ENCODE results near the gene ADISSP. TPM values are rescaled to one million over a fixed set of nuclear protein-coding genes. Genes with fewer than 3 reads are reported as not detected.

The ADISSP gene
- polyA plus RNA-seq, 4 donors, result 5.8 to 38.4 (median 16.2) TPM

DNA sequence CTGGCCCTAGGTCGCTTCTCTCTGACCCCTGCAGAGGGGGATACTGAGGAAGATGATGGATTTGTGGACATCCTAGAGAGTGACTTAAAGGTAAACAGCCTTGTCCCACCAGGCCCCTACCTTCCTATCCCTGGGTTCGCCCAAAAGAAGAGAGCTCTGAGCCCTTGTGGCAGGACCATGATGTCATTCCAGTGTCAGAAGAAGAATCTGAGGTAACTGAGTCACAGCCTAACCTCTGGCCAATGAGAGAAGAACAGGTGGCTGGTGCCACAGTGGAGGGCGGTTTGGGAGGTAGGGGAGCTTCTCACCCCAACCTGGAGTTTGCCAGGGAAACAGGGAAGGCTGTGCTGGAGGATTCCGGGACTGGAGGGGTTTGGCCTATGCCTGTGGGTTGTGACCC is 33.7 kb upstream of the ADISSP start:
- no peak overlapping the region for H3K4me3 ChIP-seq (ENCODE audit: low read depth in 1 of 3, low read length in 3 of 3)
- DNase-seq (no peak), FAIRE-seq (no peak)
- H3K36me3 ChIP-seq (ENCODE audit: control insufficient read depth in 3 of 3, insufficient read depth in 2 of 3, low read depth in 1 of 3, low read length in 3 of 3), result peaks cover 0 to 89% (median 6%) of the 10 kb centered on the region in 3 donors
- no peak overlapping the region for H3K27ac ChIP-seq (ENCODE audit: low read depth in 1 of 3, low read length in 2 of 3)
- 84 to 99% (median 97%) methylated on average over 4 of the region's 4 CpGs for WGBS, 3 donors
- H3K27me3 ChIP-seq (ENCODE audit: control insufficient read depth in 3 of 3, insufficient read depth in 3 of 3, low read length in 3 of 3), result no peaks in the 10 kb centered on the region
- no peaks in the 10 kb centered on the region for H3K9me3 ChIP-seq (ENCODE audit: control insufficient read depth in 2 of 2, insufficient read depth in 1 of 2, low read depth in 1 of 2, low read length in 1 of 2)
- peaks cover 16 to 57% (median 18%) of the 10 kb centered on the region in 3 donors for H3K4me1 ChIP-seq (ENCODE audit: control insufficient read depth in 3 of 3, insufficient read depth in 2 of 3, low read depth in 1 of 3, low read length in 2 of 3)

DNA sequence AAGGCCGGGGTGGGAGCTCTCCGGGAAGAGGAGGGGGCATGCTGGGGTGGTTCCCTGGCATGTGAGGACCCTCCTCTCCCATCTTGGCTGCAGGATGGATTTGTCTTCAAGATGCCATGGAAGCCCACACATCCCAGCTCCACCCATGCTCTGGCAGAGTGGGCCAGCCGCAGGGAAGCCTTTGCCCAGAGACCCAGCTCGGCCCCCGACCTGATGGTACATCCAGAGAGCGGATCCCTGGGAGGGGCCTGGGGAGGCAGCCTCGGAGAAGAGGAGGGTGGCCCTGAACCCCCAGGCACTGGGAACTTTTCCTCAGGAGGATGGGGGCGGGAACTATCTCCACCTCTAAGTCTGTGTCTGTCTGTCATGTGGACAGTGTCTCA is 33.3 kb upstream of the ADISSP start:
- H3K9me3 ChIP-seq (ENCODE audit: control insufficient read depth in 2 of 2, insufficient read depth in 1 of 2, low read depth in 1 of 2, low read length in 1 of 2), result no peaks in the 10 kb centered on the region
- FAIRE-seq, result no peak
- H3K36me3 ChIP-seq (ENCODE audit: control insufficient read depth in 3 of 3, insufficient read depth in 2 of 3, low read depth in 1 of 3, low read length in 3 of 3), result peaks cover 0 to 85% (median 6%) of the 10 kb centered on the region in 3 donors
- WGBS, 3 donors, result 95 to 98% (median 95%) methylated on average over 8 of the region's 8 CpGs
- DNase-seq, result no peak
- H3K4me3 ChIP-seq (ENCODE audit: low read depth in 1 of 3, low read length in 3 of 3), result no peak overlapping the region
- peaks cover 13 to 53% (median 18%) of the 10 kb centered on the region in 3 donors for H3K4me1 ChIP-seq (ENCODE audit: control insufficient read depth in 3 of 3, insufficient read depth in 2 of 3, low read depth in 1 of 3, low read length in 2 of 3)
- peak overlapping the region in 1 of 3 donors; percentile 95 for H3K27ac ChIP-seq (ENCODE audit: low read depth in 1 of 3, low read length in 2 of 3)
- H3K27me3 ChIP-seq (ENCODE audit: control insufficient read depth in 3 of 3, insufficient read depth in 3 of 3, low read length in 3 of 3), result no peaks in the 10 kb centered on the region

DNA sequence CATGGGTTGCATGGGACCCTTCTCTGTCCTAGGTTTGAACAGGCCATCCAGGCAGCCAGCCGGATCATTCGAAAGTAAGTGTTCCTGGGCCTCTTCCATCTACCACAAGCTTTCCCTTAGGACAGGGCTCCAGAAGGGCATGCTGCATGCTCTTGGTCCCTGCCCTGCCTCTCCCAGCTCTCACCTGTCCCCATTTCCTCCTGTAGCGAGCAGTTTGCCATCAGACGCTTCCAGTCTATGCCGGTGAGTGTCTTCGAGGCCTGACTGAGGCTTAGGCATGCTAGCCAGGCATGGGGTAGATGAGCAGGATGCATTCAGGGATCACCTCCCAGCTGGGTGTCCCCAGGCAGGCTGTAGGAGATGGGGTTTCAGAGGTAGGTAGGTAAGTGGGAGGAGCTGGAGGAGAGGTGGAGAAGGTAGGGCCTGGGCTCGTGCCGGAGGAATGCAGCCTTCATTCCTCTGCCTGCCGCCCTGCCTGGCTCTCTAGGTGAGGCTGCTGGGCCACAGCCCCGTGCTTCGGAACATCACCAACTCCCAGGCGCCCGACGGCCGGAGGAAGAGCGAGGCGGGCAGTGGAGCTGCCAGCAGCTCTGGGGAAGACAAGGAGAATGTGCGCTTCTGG is 32.8 kb upstream of the ADISSP start:
- H3K9me3 ChIP-seq (ENCODE audit: control insufficient read depth in 2 of 2, insufficient read depth in 1 of 2, low read depth in 1 of 2, low read length in 1 of 2), result no peaks in the 10 kb centered on the region
- 54 to 84% (median 72%) methylated on average over 17 to 18 of the region's 18 CpGs for WGBS, 3 donors
- H3K27me3 ChIP-seq (ENCODE audit: control insufficient read depth in 3 of 3, insufficient read depth in 3 of 3, low read length in 3 of 3), result no peaks in the 10 kb centered on the region
- no peak for FAIRE-seq
- peak overlapping the region in 2 of 3 donors; percentile 35 to 95 for H3K27ac ChIP-seq (ENCODE audit: low read depth in 1 of 3, low read length in 2 of 3)
- peaks cover 10 to 51% (median 18%) of the 10 kb centered on the region in 3 donors for H3K4me1 ChIP-seq (ENCODE audit: control insufficient read depth in 3 of 3, insufficient read depth in 2 of 3, low read depth in 1 of 3, low read length in 2 of 3)
- H3K4me3 ChIP-seq (ENCODE audit: low read depth in 1 of 3, low read length in 3 of 3), result no peak overlapping the region
- peaks cover 0 to 80% (median 6%) of the 10 kb centered on the region in 3 donors for H3K36me3 ChIP-seq (ENCODE audit: control insufficient read depth in 3 of 3, insufficient read depth in 2 of 3, low read depth in 1 of 3, low read length in 3 of 3)
- peak in 1 of 2 donors; percentile 19 for DNase-seq

DNA sequence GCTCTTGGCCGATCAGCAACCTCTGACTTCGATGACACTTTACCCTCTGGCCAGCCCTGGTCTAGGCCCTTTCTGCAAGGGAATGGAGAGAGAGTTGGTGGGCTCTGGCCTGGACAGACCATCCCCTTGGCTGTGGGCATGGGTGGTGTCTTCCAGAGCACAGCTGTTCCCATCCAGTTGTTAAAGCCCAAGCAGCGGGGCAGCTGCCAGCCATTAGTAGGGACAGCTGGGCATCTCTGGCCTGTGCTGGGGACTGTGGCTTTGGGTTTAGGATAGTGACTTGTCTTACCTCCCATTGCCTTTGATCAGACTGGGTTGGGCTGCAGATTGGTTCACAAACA is 31.3 kb upstream of the ADISSP start:
- no peaks in the 10 kb centered on the region for H3K9me3 ChIP-seq (ENCODE audit: control insufficient read depth in 2 of 2, insufficient read depth in 1 of 2, low read depth in 1 of 2, low read length in 1 of 2)
- FAIRE-seq (no peak), DNase-seq (no peak)
- H3K27me3 ChIP-seq (ENCODE audit: control insufficient read depth in 3 of 3, insufficient read depth in 3 of 3, low read length in 3 of 3), result no peaks in the 10 kb centered on the region
- H3K4me1 ChIP-seq (ENCODE audit: control insufficient read depth in 3 of 3, insufficient read depth in 2 of 3, low read depth in 1 of 3, low read length in 2 of 3), result peaks cover 10 to 52% (median 18%) of the 10 kb centered on the region in 3 donors
- WGBS, 3 donors, result 82 to 90% (median 82%) methylated on average over 3 of the region's 3 CpGs
- H3K36me3 ChIP-seq (ENCODE audit: control insufficient read depth in 3 of 3, insufficient read depth in 2 of 3, low read depth in 1 of 3, low read length in 3 of 3), result peaks cover 0 to 65% (median 1%) of the 10 kb centered on the region in 3 donors
- H3K27ac ChIP-seq (ENCODE audit: low read depth in 1 of 3, low read length in 2 of 3), result peak overlapping the region; percentile 22 to 95 (median 83)
- H3K4me3 ChIP-seq (ENCODE audit: low read depth in 1 of 3, low read length in 3 of 3), result no peak overlapping the region

DNA sequence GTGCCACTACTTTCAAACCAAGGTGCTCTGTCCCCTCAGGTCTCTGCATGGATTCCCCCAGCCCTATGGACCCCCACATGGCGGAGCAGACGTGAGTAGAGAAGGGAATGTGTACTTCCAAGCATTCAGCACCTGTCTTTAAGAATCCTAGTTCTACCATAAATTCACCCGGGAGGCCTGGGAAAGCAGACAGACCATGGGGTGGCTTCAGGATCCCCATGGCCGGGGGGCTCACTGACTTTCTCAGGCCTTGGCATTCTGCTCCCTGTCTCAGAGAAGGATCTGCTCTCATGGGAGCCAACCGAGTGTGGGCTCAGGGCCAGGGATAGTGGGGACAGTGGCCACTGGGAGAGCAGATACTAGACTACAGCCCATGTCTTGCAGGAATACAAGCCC is 30.8 kb upstream of the ADISSP start:
- WGBS, 3 donors, result 31 to 49% (median 39%) methylated on average over 5 of the region's 5 CpGs
- Histone ChIP-seq H3K4me3 (ENCODE audit: low read depth in 1 of 3, low read length in 3 of 3) (peak overlapping the region in 1 of 3 donors; percentile 10), H3K27ac (ENCODE audit: low read depth in 1 of 3, low read length in 2 of 3) (peak overlapping the region; percentile 37 to 95 (median 83)), H3K36me3 (ENCODE audit: control insufficient read depth in 3 of 3, insufficient read depth in 2 of 3, low read depth in 1 of 3, low read length in 3 of 3) (peaks cover 0 to 60% (median 0%) of the 10 kb centered on the region in 3 donors), H3K4me1 (ENCODE audit: control insufficient read depth in 3 of 3, insufficient read depth in 2 of 3, low read depth in 1 of 3, low read length in 2 of 3) (peaks cover 10 to 52% (median 18%) of the 10 kb centered on the region in 3 donors), H3K27me3 (ENCODE audit: control insufficient read depth in 3 of 3, insufficient read depth in 3 of 3, low read length in 3 of 3) (no peaks in the 10 kb centered on the region), H3K9me3 (ENCODE audit: control insufficient read depth in 2 of 2, insufficient read depth in 1 of 2, low read depth in 1 of 2, low read length in 1 of 2) (no peaks in the 10 kb centered on the region)
- DNase-seq (no peak), FAIRE-seq (no peak)

DNA sequence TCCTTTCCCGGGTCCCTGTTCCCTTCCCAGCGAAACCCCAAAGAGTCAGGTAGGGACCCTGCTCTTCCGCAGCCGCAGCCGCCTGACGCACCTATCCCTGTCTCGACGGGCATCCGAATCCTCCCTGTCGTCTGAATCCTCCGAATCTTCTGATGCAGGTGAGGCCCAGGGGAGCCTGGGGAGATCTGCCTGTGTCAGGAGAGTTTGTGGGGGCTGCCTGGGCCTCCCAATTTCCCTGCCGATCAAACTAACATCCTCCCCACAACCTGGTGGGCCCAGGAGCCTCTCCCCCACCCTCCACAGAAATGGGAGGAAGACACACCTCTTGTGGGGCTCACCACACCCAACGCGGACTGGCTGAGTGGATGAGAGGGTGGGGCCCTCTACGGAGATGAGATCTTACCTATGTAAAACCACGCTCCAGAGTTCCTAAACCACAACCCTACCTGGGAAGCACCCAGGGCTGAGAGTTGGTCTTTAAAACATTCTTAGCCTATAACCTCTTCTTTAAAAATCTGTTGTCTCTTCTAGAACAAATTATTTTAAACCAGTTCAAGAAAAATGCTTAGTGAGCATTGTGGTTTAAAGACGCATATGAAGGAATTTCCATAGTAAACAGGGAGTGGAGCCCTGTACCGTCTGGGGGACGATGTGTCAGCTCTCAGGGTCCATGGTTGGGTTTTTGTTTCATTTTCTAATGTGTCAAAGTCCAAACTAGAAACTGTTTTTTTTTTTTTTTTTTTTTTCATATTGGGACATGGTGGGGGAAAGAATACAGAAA is 30.2 kb upstream of the ADISSP start:
- Histone ChIP-seq H3K4me3 (ENCODE audit: low read depth in 1 of 3, low read length in 3 of 3) (peak overlapping the region in 2 of 3 donors; percentile 27 to 68), H3K36me3 (ENCODE audit: control insufficient read depth in 3 of 3, insufficient read depth in 2 of 3, low read depth in 1 of 3, low read length in 3 of 3) (peaks cover 0 to 54% (median 0%) of the 10 kb centered on the region in 3 donors), H3K27ac (ENCODE audit: low read depth in 1 of 3, low read length in 2 of 3) (peak overlapping the region; percentile 66 to 95 (median 83)), H3K27me3 (ENCODE audit: control insufficient read depth in 3 of 3, insufficient read depth in 3 of 3, low read length in 3 of 3) (no peaks in the 10 kb centered on the region), H3K9me3 (ENCODE audit: control insufficient read depth in 2 of 2, insufficient read depth in 1 of 2, low read depth in 1 of 2, low read length in 1 of 2) (no peaks in the 10 kb centered on the region), H3K4me1 (ENCODE audit: control insufficient read depth in 3 of 3, insufficient read depth in 2 of 3, low read depth in 1 of 3, low read length in 2 of 3) (peaks cover 10 to 52% (median 18%) of the 10 kb centered on the region in 3 donors)
- no peak for FAIRE-seq
- WGBS, 3 donors, result 36 to 54% (median 44%) methylated on average over 19 of the region's 19 CpGs
- DNase-seq, result peak; percentile 70 to 84

DNA sequence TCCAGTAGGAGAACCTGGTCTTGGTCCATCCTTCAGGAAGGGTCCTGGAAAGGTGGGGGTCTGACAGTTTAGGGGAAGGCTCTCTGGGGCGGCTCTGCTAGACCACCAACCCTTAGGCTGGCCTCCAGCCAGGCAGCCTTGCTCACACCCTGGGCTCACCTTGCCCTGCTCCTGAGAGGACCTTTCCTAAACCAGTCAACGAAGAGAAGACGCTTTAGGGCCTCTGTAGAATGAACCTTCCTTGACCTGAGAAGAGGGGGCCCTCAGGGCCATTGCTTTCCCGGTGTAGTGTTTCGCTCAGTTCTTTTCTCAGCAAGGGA is 29.6 kb upstream of the ADISSP start:
- DNase-seq, result no peak
- Histone ChIP-seq H3K9me3 (ENCODE audit: control insufficient read depth in 2 of 2, insufficient read depth in 1 of 2, low read depth in 1 of 2, low read length in 1 of 2) (no peaks in the 10 kb centered on the region), H3K4me1 (ENCODE audit: control insufficient read depth in 3 of 3, insufficient read depth in 2 of 3, low read depth in 1 of 3, low read length in 2 of 3) (peaks cover 10 to 52% (median 18%) of the 10 kb centered on the region in 3 donors), H3K27me3 (ENCODE audit: control insufficient read depth in 3 of 3, insufficient read depth in 3 of 3, low read length in 3 of 3) (no peaks in the 10 kb centered on the region), H3K36me3 (ENCODE audit: control insufficient read depth in 3 of 3, insufficient read depth in 2 of 3, low read depth in 1 of 3, low read length in 3 of 3) (peaks cover 0 to 48% (median 0%) of the 10 kb centered on the region in 3 donors), H3K4me3 (ENCODE audit: low read depth in 1 of 3, low read length in 3 of 3) (peak overlapping the region in 2 of 3 donors; percentile 64 to 68), H3K27ac (ENCODE audit: low read depth in 1 of 3, low read length in 2 of 3) (peak overlapping the region in 2 of 3 donors; percentile 83 to 95)
- WGBS, 3 donors, result 75 to 79% (median 79%) methylated on average over 5 of the region's 5 CpGs
- FAIRE-seq, result no peak

DNA sequence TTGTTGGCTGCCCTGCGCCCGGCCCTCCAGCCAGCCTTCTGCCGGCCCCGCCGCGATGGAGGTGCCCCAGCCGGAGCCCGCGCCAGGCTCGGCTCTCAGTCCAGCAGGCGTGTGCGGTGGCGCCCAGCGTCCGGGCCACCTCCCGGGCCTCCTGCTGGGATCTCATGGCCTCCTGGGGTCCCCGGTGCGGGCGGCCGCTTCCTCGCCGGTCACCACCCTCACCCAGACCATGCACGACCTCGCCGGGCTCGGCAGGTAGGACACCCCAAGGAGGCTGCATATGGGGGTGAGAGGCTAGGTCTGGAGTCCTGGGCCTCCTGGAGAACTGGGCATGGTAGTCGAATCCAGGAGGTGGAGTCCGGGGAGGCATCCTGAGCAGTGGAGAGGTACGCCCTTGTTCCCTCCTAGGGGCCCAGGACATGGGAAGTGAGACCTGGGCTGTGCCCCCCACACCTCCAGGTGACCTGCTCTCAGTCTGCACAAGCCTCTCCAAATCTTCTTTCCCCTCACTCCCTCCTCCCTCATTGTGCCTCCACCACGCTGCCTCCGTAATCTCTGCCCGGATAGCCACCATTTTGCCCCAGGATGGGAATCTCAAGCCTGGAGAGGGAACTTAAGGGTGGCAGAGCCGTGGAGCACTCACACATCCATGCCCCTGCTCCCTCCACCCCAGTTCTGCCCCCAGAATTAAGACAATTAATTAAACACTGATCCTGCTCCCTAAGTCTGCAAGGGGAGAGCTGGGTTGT is 29.1 kb upstream of the ADISSP start:
- FAIRE-seq, result no peak
- H3K9me3 ChIP-seq (ENCODE audit: control insufficient read depth in 2 of 2, insufficient read depth in 1 of 2, low read depth in 1 of 2, low read length in 1 of 2), result no peaks in the 10 kb centered on the region
- H3K27me3 ChIP-seq (ENCODE audit: control insufficient read depth in 3 of 3, insufficient read depth in 3 of 3, low read length in 3 of 3), result no peaks in the 10 kb centered on the region
- WGBS, 3 donors, result 8 to 12% (median 11%) methylated on average over 25 to 33 of the region's 33 CpGs
- peak in 1 of 2 donors; percentile 41 for DNase-seq
- peaks cover 10 to 52% (median 18%) of the 10 kb centered on the region in 3 donors for H3K4me1 ChIP-seq (ENCODE audit: control insufficient read depth in 3 of 3, insufficient read depth in 2 of 3, low read depth in 1 of 3, low read length in 2 of 3)
- peak overlapping the region; percentile 55 to 68 (median 64) for H3K4me3 ChIP-seq (ENCODE audit: low read depth in 1 of 3, low read length in 3 of 3)
- H3K27ac ChIP-seq (ENCODE audit: low read depth in 1 of 3, low read length in 2 of 3), result peak overlapping the region; percentile 34 to 95 (median 83)
- peaks cover 0 to 43% (median 0%) of the 10 kb centered on the region in 3 donors for H3K36me3 ChIP-seq (ENCODE audit: control insufficient read depth in 3 of 3, insufficient read depth in 2 of 3, low read depth in 1 of 3, low read length in 3 of 3)
